Amniotic epithelial cell (primary cell): Measurements from ENCODE around the gene PRODH2.
"Not testable (repeated sequence)": the region's sequence is repeated elsewhere in the genome, so short reads cannot be mapped to it uniquely, and the experiment has no call there.

Source experiments
- DNase-seq: peaks from one replicate; pipeline ENCODE4 v3.0.0-alpha.2; 2010; ENCODE audit warnings: low read depth

PRODH2 gene

DNA sequence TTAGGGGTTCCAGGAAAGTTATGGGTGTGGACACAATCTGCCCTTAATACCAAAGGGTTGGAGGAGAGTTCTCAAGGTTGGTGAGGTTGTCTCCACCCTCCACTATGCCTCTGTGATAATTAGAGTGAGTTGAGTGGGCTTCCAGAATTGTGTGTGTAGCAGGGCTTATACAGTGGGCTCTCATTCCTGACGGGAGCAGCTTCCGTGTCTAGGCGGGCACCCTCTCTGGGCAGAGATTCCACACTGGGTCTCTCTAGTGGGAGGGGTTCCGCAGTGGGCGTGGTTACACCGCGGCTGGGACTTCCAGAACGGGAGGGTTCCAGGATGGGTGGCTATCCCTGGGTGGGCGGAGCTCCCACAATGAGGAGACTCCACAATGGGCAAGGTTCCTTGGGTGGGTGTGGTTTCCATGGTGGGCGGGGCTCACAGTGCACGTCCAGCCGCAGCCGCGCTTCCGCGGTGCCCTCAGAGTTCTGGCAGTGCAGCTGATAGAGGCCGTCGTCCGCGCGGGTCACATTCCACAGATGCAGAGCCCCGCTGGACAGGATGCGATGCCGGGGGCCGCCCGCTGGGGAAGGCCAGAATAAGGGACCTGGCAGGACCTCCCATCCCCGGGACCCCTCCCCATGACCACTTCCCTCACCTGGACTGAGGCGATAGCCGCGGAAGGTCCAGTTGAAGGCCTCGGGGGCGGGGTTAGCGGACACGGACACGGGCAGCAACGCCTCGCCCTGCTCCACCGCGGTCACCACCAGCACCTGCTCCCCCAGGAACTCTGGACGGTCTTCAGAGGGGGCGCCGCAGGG, 31.2 kb upstream of the PRODH2 start:
- DNase-seq = peak; percentile 13

DNA sequence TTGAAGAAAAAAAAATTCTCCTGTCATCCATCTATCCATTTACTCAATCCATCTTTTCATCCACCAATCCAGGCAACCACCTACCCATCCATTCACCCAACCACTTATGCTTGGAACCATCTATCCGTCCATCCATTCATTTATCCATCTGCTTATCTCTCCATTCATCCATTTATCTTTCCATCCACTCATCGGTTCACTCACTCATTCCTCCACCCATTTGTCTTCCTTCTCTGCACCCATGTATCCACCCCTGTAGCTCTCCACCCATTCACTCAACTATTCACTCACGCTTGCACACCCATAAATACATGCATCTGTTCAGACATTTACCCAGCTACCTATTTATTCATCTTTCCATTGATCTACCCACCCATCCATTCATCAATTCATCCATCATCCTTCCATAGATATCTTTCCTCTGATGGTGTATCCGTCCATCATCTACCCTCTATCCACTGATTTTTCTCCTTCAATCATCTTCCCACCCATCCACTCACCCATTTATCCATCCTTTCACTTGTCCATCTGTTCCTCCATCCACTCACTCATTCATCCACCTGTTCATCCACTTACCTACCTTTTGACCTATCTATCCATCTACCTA, 30.1 kb upstream of the PRODH2 start:
- no peak for DNase-seq

DNA sequence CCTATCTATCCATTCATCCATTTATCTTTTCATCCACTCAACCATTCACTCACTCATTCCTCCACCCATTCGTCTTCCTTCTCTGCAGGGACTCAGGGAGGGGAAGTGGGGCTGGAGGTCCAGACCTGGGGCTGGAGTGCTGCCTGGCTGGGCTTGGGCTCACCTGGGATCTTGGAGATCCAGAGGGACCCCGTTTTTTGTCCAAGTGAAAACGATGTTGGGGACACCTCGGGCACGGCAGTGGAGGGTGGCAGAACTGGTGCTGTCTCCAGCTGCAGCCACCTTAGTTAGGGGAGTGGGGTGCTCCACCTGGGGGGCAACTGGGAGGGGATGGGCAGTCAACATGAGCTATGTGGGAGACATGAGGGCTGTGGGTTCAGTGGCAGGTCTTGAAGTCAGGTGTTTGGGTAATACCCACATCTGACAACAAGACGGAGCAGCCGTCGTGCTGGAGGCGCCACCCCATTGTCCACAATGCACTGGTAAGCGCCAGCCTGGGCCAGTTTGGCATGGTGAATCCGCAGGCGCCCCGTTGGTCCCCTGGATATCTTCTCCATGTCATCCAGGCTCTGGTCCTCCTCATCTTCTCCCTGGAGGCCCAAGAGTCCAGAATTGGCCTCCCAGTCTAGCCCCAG, 29.4 kb upstream of the PRODH2 start:
- no peak for DNase-seq

DNA sequence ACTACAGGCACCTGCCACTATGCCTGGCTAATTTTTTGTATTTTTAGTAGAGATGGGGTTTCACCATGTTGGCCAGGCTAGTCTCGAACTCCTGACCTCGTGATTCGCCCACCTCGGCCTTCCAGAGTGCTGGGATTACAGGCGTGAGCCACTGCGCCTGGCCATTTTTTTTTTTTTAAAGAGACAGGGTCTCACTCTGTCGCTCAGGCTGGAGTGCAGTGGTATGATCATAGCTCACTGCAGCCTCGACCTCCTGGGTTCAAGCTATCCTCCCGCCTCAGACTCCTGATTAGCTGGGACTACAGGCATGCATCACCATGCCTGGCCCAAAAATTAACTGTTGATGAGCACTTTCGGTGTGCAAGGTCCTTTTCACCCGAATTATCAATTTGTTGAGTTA, 23.5 kb upstream of the PRODH2 start:
- not testable (repeated sequence) for DNase-seq

DNA sequence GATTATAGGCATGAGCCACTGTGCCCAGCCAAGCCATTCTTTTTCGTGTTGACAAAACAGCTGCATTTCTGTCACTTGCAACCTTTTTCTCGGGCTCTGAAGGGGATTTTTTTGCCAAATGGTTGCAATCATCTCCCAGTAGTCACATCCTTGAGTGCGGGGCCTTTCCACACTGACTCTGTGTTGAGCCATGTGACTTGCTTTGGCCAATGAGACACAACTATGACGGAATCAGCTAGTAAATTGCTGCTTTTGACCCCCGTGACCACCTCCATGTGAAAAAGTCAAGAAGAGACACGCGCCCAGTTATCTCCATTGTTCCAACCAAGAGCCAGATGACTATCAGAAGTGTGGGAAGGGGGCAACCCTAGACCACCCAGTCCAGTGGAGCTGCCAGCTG, 21.3 kb upstream of the PRODH2 start:
- DNase-seq = no peak

DNA sequence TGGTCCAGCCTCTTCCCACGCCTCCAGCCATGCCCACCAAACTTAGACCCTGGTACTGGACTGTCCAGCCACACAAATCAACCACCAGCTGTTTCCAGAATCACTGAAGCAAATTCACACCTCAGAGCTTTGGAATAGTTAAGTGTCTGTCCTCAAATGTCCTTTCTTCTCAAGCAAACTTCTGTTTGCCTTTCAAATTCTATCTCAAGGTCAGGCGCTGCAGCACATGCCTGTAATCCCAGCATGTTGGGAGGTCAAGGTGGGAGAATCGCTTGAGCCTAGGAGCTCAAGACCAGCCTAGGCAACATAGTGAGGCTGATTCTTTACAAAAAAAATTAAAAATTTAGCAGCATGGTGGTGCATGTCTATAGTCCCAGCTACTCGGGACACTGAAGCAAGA, 19.4 kb upstream of the PRODH2 start:
- DNase-seq = no peak

DNA sequence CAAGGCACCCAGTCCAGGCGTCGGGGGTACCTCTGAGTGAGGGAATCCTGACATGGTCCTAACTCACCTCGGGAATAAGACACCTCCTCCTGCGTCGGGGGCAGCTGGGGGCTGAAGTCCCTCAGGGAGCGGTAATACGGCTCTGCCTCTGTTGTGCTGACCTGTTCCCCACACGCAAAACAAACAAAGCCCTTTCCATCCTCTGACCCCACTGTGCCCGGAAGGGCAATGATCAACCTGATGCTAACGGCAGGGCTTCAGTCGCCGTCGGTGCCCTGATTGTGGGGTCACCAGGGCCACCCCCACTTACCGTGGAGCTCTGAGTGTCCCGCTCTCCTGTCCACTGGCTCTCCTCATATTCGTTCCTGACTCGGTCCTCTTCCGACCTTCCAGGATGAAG, 18.3 kb upstream of the PRODH2 start:
- DNase-seq = no peak

DNA sequence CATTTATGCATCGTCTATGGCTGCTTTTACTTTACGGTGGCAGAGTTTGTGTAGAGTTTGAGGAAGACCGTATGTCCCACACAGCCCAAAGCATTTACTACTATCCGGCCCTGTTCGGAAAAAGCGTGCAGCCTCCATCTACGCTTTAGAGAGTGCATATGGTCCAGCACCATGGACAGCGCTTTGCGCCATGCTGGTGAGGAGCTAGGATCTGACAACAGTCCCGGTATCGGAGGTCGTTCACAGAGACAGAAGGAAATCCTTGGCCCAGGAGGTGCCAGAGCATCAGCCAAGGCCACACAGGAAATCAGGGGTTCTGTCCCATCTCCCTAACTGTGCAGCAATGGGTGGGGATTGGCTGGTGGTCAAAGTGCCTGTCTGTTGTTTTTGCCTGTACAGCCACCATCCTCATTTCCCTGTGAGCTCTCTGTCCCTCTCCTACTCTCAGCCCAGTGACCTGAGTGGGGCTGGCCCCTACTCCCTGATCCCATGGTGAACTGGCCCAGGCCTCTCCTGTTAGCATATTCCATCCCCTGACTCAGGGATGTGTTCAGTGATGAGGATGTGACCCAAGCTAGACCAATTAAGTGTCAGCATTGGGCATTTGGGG, 16.2 kb upstream of the PRODH2 start:
- peak; percentile 53 for DNase-seq

DNA sequence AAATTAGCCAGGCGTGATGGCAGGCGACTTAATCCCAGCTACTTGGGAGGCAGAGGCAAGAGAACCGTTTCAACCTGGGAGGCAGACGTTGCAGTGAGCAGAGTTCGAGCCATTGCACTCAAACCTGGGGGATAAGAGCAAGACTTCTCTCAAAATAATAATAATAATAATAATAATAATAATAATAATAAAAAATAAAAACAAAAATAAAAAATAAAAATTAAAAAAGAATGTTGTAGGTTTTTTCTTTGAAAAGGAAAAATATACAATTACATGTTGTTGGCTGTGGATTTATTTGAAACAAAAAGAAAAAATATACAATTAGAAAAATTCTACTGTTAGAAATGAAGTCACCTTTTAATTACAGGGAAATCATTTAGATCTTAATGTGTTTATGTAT, 11.5 kb upstream of the PRODH2 start:
- no peak for DNase-seq

DNA sequence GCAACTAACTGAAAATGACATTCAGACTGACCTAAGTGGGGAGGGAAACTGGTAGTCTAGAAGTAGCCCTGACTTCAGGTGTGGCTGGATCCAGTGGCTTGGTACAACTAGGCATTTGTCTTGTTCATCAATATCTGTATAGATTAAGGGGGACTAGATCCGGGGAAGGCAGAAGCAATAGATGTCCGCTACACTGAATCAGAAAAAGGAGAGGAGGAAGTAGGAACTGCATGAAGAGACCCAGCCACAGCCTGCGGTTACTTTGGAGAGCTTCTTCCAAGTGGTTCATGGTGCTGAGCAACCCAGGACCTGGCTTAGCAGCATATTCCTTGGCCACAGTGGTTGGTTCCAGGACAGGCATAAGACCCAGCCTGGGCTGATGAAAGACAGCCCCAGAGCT, 9.9 kb upstream of the PRODH2 start:
- DNase-seq = no peak

DNA sequence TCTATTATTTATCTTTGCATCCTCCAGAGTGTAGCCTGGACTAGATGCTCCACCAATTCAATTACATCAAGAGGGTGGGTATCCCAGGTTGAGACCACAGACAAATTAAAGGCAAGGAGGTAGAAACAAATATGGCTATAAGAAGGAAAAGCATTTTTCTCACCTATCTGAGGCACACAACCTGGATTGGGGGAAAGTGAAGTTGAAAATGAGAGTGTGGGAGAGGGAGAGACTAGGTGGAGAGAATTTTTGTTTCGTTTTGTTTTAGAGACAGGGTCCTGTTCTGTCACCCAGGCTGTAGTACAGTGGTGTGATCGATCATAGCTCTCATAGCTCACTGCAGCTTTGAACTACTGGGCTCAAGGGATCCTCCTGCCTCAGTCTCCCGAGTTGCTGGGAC, 5.8 kb upstream of the PRODH2 start:
- DNase-seq = no peak

DNA sequence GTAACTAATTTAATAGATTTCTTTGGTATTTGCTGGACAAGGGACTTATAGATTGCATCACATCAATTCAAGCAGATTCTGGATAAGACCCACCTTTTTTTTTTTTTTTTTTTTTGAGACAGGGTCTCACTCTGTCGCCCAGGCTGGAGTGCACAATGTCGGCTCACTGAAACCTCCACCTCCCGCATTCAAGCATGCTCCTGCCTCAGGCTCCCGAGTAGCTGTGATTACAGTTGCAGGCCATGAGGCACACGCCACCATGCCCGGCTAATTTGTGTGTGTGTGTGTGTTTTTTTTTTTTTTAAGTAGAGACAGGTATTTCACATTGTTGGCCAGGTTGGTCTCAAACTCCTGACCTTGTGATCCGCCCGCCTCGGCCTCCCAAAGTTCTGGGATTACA, 4.2 kb upstream of the PRODH2 start:
- no peak for DNase-seq

DNA sequence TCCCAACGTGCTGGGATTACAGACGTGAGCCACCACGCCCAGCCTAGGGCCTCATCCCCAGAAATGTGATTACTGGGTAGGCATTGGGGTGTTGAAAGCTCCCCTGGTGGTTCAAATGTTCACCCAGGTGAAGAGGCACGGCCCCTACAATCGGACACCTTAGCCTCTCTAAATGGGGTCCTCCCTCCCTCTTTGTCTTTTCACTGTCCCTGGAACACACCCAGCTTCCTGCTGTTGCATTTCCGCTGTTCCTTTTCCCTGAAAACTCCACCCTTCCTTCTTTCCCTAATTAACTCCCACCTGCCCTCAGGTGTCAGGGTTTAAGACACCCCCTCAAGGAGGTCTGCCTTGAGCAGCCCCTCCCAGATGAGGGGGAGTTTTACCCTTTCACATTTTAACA, 3.6 kb upstream of the PRODH2 start:
- no peak for DNase-seq

DNA sequence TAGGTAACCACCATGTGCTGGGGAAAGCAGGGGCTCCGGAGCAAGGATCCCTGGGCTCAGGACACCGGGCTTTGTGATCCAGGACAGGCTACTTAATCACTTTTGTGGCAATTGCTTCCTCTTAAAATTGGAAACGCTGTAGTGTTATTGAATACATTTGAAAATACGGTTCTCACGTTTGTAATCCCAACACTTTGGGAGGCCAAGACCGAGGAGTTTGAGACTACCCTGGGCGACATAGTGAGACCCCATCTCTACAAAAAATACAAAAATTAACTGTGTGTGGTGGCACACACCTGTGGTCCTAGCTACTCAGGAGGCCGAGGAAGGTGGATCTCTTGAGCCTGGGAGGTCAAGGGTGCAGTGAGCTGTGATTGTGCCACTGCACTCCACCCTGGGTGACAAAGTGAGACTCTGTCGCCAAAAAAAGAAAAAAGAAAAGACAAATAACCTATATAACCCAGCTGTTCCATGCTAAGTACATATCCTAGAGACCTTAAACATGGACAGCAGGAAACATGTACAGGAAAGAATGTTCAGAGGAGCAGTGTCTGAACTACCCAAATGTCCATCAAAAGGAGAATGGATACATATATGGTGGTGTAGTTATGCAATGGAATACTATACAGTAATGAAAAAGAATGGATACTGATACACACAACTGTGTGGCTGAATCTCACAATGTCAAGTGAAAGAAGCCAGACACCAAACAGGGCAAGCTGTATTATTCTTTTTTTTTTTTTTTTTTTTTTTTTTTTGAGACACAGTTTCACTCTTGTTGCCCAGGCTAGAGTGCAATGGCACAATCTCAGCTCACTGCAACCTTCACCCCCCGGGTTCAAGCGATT, 622 bp upstream of the PRODH2 start:
- no peak for DNase-seq

DNA sequence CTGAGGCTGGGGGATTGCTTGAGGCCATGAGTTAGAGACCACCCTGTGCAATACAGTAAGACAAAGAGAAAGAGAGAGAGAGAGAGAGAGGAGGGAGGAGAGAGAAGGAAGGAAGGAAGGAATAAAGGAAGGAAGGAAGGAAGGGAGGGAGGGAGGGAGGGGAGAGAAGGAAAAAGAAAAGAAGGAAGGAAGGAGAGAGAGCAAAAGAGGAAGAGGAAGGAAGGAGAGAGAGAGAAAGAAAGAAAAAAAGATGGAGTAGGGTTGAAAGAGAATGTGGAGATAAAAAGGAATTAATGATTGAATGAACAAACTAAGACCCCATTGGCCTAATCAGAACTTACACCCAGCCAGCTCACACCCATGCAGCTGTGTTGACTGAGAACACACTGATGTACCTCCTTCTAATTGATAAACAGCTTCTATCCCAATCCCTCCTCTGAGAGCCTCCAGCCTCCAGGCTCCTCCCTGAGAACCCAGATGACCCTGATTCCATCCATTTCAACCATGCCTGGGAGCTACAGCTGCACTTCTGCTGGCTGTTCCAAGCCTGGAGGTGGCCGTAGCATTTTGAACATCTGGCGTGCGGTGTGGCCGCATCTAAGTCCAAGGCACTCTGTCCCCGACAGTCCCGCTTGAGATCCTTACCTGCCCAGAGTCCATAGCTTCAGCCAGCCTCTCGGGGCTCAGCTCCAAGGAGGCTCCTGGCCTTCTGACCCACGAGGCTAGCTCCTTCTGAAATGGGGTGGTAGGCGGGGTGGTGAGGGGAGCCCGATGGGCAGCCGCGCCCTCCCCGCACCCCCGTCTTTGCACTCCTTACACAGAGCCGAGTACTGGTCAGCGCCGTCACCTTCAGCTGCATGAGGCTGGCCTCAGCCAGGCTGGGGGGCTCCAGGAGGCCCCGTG, 1.1 kb downstream of the PRODH2 start:
- DNase-seq = no peak

DNA sequence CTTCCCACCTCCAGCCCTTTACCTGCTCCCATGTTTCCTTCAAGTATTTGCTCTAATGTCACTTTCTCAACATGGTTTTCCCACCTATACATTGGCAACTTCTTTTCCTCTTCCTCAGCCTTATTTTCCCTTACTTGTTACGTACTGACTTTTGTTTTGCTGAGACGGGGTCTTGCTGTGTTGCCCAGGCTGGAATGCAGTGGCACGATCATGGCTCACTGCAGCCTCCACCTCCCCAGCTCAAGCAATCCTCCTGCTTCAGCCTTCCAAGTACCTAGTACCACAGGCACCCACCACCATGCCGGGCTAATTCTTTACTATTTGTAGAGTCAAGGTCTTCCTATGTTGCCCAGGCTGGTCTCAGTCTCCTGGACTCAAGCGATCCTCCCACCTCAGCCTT, 5.0 kb downstream of the PRODH2 start:
- DNase-seq = no peak

DNA sequence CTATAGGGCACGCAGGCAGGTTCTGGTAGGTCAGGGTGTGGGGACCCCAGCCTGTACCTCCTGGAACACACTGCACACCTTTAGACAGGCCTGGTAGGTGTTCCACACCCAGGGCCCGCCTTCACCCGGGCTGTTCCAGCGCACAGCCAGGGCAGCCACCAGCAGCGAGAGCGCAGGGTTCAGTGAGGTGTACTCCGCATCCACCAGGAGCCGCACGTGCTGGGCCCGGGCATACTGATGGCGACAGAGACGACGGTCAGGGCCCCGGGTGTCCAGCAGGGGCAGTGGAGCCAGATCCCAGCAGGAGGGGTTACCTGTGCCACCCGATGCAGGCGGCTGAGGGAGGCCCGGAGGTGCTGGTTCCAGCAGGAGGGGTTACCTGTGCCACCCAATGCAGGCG, 6.0 kb downstream of the PRODH2 start:
- no peak for DNase-seq

DNA sequence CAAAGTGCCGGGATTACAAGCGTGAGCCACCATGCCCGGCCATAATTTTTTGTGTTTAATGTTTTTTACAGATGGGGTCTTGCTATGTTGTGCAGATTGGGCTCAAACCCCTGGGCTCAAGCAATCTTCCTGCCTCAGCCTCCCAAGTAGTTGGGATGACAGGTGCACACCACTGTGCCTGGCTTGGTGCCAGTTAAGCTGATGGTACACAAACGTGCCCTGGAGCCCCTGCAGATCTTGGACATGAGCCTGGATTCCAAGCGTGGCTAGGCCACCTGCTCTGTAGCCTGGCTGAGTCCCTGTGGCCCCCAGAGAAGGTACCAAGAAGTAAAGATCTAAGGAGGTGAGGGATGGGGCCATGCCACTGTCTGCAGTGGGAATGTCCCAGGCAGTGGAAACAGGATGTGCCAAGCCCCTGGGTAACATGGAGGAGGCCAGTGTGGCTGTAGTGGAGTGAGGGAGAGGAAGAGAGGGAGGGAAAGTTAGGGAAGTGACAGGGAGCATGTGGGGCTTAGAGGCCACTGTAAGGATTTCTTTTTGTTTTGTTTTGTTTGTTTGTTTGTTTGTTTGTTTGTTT, 7.0 kb downstream of the PRODH2 start:
- DNase-seq = no peak

DNA sequence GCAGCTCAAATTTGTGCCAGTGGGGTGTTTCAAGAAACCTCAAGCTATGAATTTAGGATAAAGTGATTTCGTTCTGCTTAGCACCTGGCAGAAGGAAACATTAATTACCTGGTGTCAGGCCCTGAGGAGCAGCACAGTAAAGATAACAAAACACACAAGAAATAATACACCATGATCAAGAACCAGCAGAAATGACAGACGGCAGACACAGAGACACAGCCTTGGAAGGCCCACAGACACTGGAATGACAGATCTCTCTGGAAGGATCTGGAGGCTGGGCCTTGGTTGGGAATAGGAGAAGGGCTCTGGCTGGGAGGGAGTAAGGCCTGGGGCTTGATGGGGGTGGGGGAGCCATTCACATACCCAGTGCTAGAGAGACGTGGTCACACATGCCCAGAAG, 10.8 kb downstream of the PRODH2 start:
- no peak for DNase-seq

DNA sequence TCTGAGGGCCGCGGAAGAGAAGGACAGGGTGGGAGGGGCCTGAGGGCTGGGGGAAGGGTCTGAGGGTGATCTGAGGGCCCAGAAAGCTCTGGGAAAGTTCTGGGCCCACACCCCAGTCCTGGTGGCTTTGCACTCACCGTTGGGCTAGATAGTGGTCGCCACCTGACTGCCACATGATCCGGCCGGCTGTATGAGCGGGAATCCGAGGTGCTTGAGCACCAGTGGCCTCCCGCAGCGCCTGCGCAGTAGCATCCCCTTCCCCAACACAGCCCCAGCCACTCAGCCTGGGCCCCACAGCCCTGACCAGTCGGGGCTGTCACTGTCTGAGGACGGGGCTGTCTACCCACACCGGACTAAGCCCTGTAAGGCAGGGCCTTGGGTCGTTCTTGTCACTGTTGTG, 15.0 kb downstream of the PRODH2 start:
- no peak for DNase-seq
